Prostate gland (tissue), 2 donors: ENCODE results near the gene CDH6. TPM values are rescaled to one million over a fixed set of nuclear protein-coding genes. Genes with fewer than 3 reads are reported as not detected.

Source experiments
- DNase-seq: peaks from one replicate; pipeline ENCODE4 v3.0.0-alpha.2; 2019; ENCODE audit warnings: low spot score
- H3K27ac ChIP-seq, 2 donors: fragments of 200-600 bp; sonication (generic); 2 replicates each; pipeline ENCODE4 v1.5.1; 2017 to 2019
- H3K27me3 ChIP-seq: fragments of 200-600 bp; sonication (generic); replicated peaks from 2 replicates; pipeline ENCODE4 v1.5.1; 2019; ENCODE audit not compliant: insufficient read depth
- H3K36me3 ChIP-seq, 2 donors: fragments of 200-600 bp; sonication (generic); 1 replicate in 1 of 2; 2 replicates in 1 of 2; pipeline versions ENCODE4 v1.5.1 to v1.8.1; 2017 to 2019
- H3K4me1 ChIP-seq: fragments of 200-600 bp; sonication (generic); replicated peaks from 2 replicates; pipeline ENCODE4 v1.5.1; 2019
- H3K4me3 ChIP-seq, 2 donors: fragments of 200-600 bp; sonication (generic); 2 replicates each; pipeline ENCODE4 v1.5.1; 2017 to 2019
- H3K9me3 ChIP-seq: fragments of 200-600 bp; sonication (generic); 2 replicates; pipeline ENCODE4 v1.5.1; 2017
- POLR2A ChIP-seq: fragments of 450-650 bp; IDR thresholded peaks from one replicate; pipeline ENCODE4 v1.6.1; 2016; ENCODE audit warnings: antibody characterized with exemption, mild to moderate bottlenecking
- POLR2AphosphoS5 ChIP-seq: sonication (generic); formaldehyde crosslinking; IDR thresholded peaks from one replicate; pipeline ENCODE4 v1.6.1; 2017; ENCODE audit warnings: antibody characterized with exemption
- whole genome bisulfite sequencing: methylation state at CpG from one replicate; pipeline ENCODE4 v1.1.5; 2018; 5-methylcytosine and 5-hydroxymethylcytosine counted together
- intact Hi-C: fragments of 100-400 bp; cut with DNase I; formaldehyde crosslinking; loops from one replicate; pipeline ENCODE4 v1.14.2; 2022
- total RNA-seq, 2 donors: library from RNA; depleted of rRNA; stranded (reverse); fragments of >200 nt; gene quantifications; one replicate each; pipeline ENCODE4 v1.1.0, GENCODE V29; 2016
- TF ChIP-seq, protein P1 (sequence below), 4 experiments: fragments of 200-600 bp in 2 of 4; fragments of 450-650 bp in 2 of 4; sonication (generic) in 2 of 4; IDR thresholded peaks; 1 replicate in 3 of 4; 2 replicates in 1 of 4; pipeline ENCODE4 v1.5.1; 2016 to 2019; ENCODE audit warnings: antibody characterized with exemption in 4 of 4, mild to moderate bottlenecking in 2 of 4, moderate library complexity in 2 of 4

CDH6 gene
- total RNA-seq, 2 donors from 2014 or later = 1.2 to 2.3 TPM

DNA sequence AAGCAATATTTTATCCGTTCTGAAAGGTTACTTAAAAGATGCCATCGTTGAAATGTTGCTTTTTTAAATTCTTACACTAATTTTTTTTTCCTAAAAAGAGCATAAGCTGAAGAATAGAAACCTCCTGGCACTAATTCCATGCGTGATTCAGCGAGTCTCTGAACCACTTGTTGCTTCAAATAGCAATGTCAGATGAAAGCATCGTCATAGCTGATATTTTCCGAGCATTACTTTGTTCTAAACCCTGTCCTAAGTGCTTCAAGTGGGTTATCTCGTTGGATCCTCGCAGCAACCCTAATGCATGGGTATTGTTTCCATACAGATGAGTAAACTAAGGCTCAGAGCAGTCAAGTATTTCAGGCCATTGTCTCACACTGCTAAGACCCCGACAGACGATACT is 79.7 kb downstream of the CDH6 start:
- H3K36me3 ChIP-seq = no peaks in the 10 kb centered on the region
- 78% methylated on average over 10 of the region's 10 CpGs for WGBS
- H3K27ac ChIP-seq = no peak overlapping the region
- TF ChIP-seq POLR2AphosphoS5 = no peak
- no peak for TF ChIP-seq POLR2A
- TF ChIP-seq, protein P1, sequence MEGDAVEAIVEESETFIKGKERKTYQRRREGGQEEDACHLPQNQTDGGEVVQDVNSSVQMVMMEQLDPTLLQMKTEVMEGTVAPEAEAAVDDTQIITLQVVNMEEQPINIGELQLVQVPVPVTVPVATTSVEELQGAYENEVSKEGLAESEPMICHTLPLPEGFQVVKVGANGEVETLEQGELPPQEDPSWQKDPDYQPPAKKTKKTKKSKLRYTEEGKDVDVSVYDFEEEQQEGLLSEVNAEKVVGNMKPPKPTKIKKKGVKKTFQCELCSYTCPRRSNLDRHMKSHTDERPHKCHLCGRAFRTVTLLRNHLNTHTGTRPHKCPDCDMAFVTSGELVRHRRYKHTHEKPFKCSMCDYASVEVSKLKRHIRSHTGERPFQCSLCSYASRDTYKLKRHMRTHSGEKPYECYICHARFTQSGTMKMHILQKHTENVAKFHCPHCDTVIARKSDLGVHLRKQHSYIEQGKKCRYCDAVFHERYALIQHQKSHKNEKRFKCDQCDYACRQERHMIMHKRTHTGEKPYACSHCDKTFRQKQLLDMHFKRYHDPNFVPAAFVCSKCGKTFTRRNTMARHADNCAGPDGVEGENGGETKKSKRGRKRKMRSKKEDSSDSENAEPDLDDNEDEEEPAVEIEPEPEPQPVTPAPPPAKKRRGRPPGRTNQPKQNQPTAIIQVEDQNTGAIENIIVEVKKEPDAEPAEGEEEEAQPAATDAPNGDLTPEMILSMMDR (IDR thresholded peaks at IDR 0.05) = no peak
- intact Hi-C loops = no loop called here
- H3K9me3 ChIP-seq = no peaks in the 10 kb centered on the region
- no peak for DNase-seq
- H3K27me3 ChIP-seq = no peaks in the 10 kb centered on the region
- H3K4me1 ChIP-seq = no peaks in the 10 kb centered on the region
- no peak overlapping the region for H3K4me3 ChIP-seq

DNA sequence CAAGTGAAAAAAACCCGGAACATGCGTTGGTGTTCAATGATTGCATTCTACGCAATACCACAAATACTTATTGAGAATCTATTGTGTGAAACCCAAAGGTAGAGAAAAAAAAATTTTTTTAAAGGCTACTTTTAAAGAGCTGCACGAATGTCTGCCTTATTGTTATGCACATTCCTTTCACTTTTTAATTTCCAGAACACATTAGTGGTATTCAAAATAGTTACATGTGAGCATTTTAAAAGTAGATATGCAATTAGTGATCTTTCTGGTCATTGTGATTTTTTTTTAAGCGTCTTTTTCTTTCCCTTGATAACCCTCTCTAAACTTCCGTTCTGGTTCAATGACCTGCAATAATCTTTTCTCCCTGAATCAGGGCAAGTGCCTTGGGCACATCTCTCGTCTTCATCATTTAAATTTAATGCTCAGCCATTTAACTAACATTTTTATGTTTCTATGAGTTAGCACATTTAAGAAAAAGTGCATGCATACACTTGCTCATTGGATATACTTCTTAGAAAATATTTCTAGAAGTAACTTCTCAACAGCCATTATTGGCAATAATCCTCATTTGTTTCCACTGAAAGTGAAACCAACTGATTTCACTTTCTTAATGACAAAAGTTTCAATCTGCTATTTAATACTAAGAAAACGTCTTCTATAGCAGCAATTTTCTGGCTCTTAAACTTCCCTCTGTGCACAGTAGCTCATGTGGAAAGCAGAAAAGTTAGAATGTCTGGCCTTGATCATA is 80.3 kb downstream of the CDH6 start:
- Histone ChIP-seq H3K27me3 (no peaks in the 10 kb centered on the region), H3K27ac (no peak overlapping the region), H3K4me1 (no peaks in the 10 kb centered on the region), H3K9me3 (no peaks in the 10 kb centered on the region), H3K4me3 (no peak overlapping the region), H3K36me3 (no peaks in the 10 kb centered on the region)
- intact Hi-C loops = no loop called here
- 65% methylated on average over 8 of the region's 8 CpGs for WGBS
- TF ChIP-seq POLR2AphosphoS5 = no peak
- TF ChIP-seq POLR2A = no peak
- TF ChIP-seq, protein P1 (IDR thresholded peaks at IDR 0.05) = no peak
- no peak for DNase-seq

DNA sequence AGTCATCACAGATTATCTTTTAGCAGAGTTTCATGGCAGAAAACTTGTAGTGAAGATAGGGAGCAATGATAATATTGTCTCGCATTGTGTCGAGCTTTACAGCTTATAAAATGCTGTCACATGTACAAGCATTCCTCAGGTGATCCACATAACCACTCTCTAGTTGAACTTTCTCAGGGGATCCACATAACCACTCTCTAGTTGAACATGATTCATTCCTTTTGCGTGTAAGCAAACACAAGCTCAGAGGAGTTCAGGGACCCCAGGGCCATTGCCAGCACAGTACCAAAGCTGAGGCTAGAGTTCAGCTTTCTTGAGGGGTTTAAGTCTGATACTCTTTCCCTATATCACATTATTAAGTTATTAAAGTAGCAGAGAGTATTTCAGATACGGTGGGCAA is 86.7 kb downstream of the CDH6 start:
- 51% methylated on average over 4 of the region's 4 CpGs for WGBS
- intact Hi-C loops = no loop called here

DNA sequence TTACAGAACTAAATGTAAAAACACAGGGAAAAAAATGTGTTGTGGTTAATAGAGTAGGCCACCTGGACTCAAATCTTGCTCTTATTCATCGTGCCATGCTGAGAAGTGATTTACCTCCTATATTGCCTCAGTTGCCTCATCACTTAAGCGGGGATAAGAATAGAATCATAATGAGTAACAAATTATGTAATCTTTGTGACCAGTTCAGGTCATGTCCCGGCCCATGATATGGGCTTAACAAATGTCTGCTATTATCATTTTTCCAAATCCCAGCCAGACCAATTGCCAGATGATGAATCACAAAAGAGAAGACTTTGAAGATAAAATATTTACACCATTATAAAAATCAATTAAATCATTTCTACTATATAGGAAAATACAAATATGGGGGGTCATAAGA is 89.8 kb downstream of the CDH6 start:
- intact Hi-C loops = no loop called here
- no peak for DNase-seq
- TF ChIP-seq, protein P1 (IDR thresholded peaks at IDR 0.05) = no peak
- TF ChIP-seq POLR2A (no peak), POLR2AphosphoS5 (no peak)
- Histone ChIP-seq H3K4me3 (no peak overlapping the region), H3K4me1 (no peaks in the 10 kb centered on the region), H3K27ac (no peak overlapping the region), H3K9me3 (no peaks in the 10 kb centered on the region), H3K27me3 (no peaks in the 10 kb centered on the region), H3K36me3 (no peaks in the 10 kb centered on the region)
- 46% methylated on average over 3 of the region's 3 CpGs for WGBS

More for the DNA sequence above, 86.7 kb downstream of the CDH6 start:
- Histone ChIP-seq H3K4me1 (no peaks in the 10 kb centered on the region), H3K27ac (no peak overlapping the region), H3K36me3 (no peaks in the 10 kb centered on the region), H3K4me3 (no peak overlapping the region), H3K27me3 (no peaks in the 10 kb centered on the region), H3K9me3 (no peaks in the 10 kb centered on the region)
- no peak for TF ChIP-seq POLR2AphosphoS5
- no peak for DNase-seq

DNA sequence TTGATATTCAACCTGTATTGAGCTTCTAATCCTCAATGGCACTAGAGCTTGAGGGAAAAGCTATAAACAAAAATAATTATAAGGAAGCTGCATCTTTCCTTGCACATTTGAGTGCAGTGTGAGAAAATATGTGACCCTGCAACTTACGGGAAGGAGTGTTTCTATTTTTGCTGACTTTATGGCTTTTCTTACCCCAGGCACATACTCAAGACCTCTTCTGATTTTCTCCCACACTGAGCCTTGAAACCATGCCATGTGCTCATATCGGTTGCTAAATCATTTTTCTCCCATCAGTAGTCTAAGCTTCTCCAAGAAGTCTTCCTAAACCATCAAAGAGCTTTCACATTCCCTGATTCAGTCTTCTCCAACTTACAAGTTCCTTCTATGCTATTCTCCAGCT is 91.5 kb downstream of the CDH6 start:
- no peak for DNase-seq
- intact Hi-C loops = no loop called here
- Histone ChIP-seq H3K27ac (no peak overlapping the region), H3K36me3 (no peaks in the 10 kb centered on the region), H3K27me3 (no peaks in the 10 kb centered on the region), H3K9me3 (no peaks in the 10 kb centered on the region), H3K4me3 (no peak overlapping the region), H3K4me1 (no peaks in the 10 kb centered on the region)
- TF ChIP-seq, protein P1 (IDR thresholded peaks at IDR 0.05) = no peak
- TF ChIP-seq POLR2A (no peak), POLR2AphosphoS5 (no peak)
- WGBS = 65% methylated on average over 2 of the region's 2 CpGs
